DND-41 (cell line): Measurements from ENCODE around the gene GPR37L1.

Experiments
- ATAC-seq: fragments of 200-7000 bp; cut with Tn5 transposase; 3 replicates; pipeline ENCODE4 v1.9.1; 2021; ENCODE audit warnings: low read depth; ENCODE audit not compliant: insufficient read depth
- DNase-seq: peaks from one replicate; pipeline ENCODE4 v3.0.0-alpha.2; 2020
- H2AFZ ChIP-seq: 2 replicates; pipeline ENCODE4 v1.6.0; 2012; ENCODE audit warnings: low read depth, low read length
- H3K27ac ChIP-seq: 2 replicates; pipeline ENCODE4 v1.5.1; 2012; ENCODE audit warnings: low read length, inconsistent platforms
- H3K27me3 ChIP-seq: fragments of 200-600 bp; sonication (generic); 2 replicates; pipeline ENCODE4 v1.6.0; 2012; ENCODE audit warnings: low read length, mild to moderate bottlenecking, inconsistent platforms; ENCODE audit not compliant: insufficient read depth, poor library complexity
- H3K36me3 ChIP-seq: 2 replicates; pipeline ENCODE4 v1.5.1; 2012; ENCODE audit warnings: low read length, inconsistent platforms; ENCODE audit not compliant: insufficient read depth
- H3K4me1 ChIP-seq: 2 replicates; pipeline ENCODE4 v1.5.1; 2012; ENCODE audit warnings: mild to moderate bottlenecking, low read length; ENCODE audit not compliant: insufficient read depth
- H3K4me2 ChIP-seq: 2 replicates; pipeline ENCODE4 v1.6.0; 2012; ENCODE audit warnings: mild to moderate bottlenecking, moderate library complexity, low read length, inconsistent platforms; ENCODE audit not compliant: insufficient read depth
- H3K4me3 ChIP-seq, 2 experiments: fragments of 200-600 bp in 1 of 2; shearing (Covaris generic) in 1 of 2; 2 replicates each; pipeline ENCODE4 v1.5.1; 2012 to 2016; ENCODE audit warnings: inconsistent platforms in 2 of 2, low read length in 2 of 2, mild to moderate bottlenecking in 2 of 2, low read depth in 1 of 2, moderate library complexity in 1 of 2
- H3K79me2 ChIP-seq: 2 replicates; pipeline ENCODE4 v1.6.0; 2012; ENCODE audit warnings: low read length, inconsistent platforms; ENCODE audit not compliant: insufficient read depth
- H3K9ac ChIP-seq: 2 replicates; pipeline ENCODE4 v1.6.0; 2012; ENCODE audit warnings: low read depth, mild to moderate bottlenecking, inconsistent platforms, low read length, moderate library complexity
- H3K9me3 ChIP-seq: 2 replicates; pipeline ENCODE4 v1.5.1; 2012; ENCODE audit warnings: low read length, moderate library complexity, mild to moderate bottlenecking, inconsistent platforms; ENCODE audit not compliant: insufficient read depth, severe bottlenecking
- H4K20me1 ChIP-seq: 2 replicates; pipeline ENCODE4 v1.6.0; 2012; ENCODE audit warnings: low read length; ENCODE audit not compliant: insufficient read depth
- CTCF ChIP-seq: IDR thresholded peaks from 2 replicates; pipeline ENCODE4 v1.5.1; 2012; ENCODE audit warnings: borderline replicate concordance, low read length, moderate library complexity, mild to moderate bottlenecking; ENCODE audit not compliant: poor library complexity, severe bottlenecking; ENCODE audit errors: extremely low read depth
- EZH2 ChIP-seq: IDR thresholded peaks from 3 replicates; pipeline ENCODE4 v1.6.1; 2012; ENCODE audit warnings: borderline replicate concordance, low read depth, mild to moderate bottlenecking, moderate library complexity, low read length, inconsistent platforms; ENCODE audit not compliant: severe bottlenecking

The GPR37L1 gene

DNA sequence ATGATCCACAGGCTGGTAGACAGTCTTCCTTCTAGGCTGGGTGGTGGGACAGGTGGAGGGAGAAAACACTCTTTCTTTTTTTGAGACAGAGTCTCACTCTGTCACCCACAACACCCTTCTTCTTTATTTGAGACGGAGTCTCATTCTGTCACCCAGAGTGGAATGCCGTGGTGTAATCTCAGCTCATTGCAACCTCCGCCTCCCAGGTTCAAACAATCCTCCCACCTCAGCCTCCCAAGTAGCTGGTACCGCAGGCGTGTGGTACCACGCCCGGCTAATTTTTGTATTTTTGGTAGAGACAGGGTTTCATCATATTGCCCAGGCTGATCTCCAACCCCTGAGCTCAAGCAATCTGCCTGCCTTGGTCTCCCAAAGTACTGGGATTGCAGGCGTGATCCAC, 2.9 kb downstream of the GPR37L1 start:
- H2AFZ ChIP-seq, result no peak overlapping the region
- H3K36me3 ChIP-seq, result no peaks in the 10 kb centered on the region
- H3K4me3 ChIP-seq, result no peak overlapping the region
- TF ChIP-seq CTCF (no peak), EZH2 (no peak)
- no peak for DNase-seq
- H3K27me3 ChIP-seq, result peaks cover 8% of the 10 kb centered on the region
- no peaks in the 10 kb centered on the region for H3K79me2 ChIP-seq
- no peak for ATAC-seq
- H4K20me1 ChIP-seq, result peaks cover 4% of the 10 kb centered on the region
- H3K4me1 ChIP-seq, result no peaks in the 10 kb centered on the region
- no peak overlapping the region for H3K9ac ChIP-seq
- no peak overlapping the region for H3K27ac ChIP-seq
- no peaks in the 10 kb centered on the region for H3K9me3 ChIP-seq
- no peak overlapping the region for H3K4me2 ChIP-seq

- Histone ChIP-seq H3K36me3 (no peaks in the 10 kb centered on the region), H3K4me1 (no peaks in the 10 kb centered on the region), H3K79me2 (no peaks in the 10 kb centered on the region), H3K9me3 (no peaks in the 10 kb centered on the region), H3K27me3 (peaks cover 8% of the 10 kb centered on the region), H3K9ac (no peak overlapping the region), H3K4me2 (no peak overlapping the region), H2AFZ (no peak overlapping the region), H3K27ac (no peak overlapping the region), H3K4me3 (no peak overlapping the region), H4K20me1 (peaks cover 11% of the 10 kb centered on the region)
- ATAC-seq (no peak), DNase-seq (no peak)
- no peak for TF ChIP-seq CTCF
- no peak for TF ChIP-seq EZH2
These were observed 3.7 kb downstream of the GPR37L1 start for GRCh38 chr1:202126426-202126825.

GRCh38 chr1:202127061-202127460, 4.3 kb downstream of the GPR37L1 start:
- ATAC-seq (no peak), DNase-seq (no peak)
- Histone ChIP-seq H3K4me3 (no peak overlapping the region), H3K9ac (no peak overlapping the region), H3K27me3 (peaks cover 5% of the 10 kb centered on the region), H3K36me3 (no peaks in the 10 kb centered on the region), H2AFZ (no peak overlapping the region), H3K4me1 (no peaks in the 10 kb centered on the region), H3K9me3 (no peaks in the 10 kb centered on the region), H3K79me2 (no peaks in the 10 kb centered on the region), H3K4me2 (no peak overlapping the region), H3K27ac (no peak overlapping the region), H4K20me1 (peaks cover 11% of the 10 kb centered on the region)
- TF ChIP-seq EZH2, result no peak
- TF ChIP-seq CTCF, result no peak
